Activated effector memory CD4-positive, alpha-beta T cell treated with anti-CD3 and anti-CD28 coated beads, Interleukin-2, amount 50 U/mL, for 16 hours (primary cell): ENCODE data around the gene TERB2.
"Not testable (repeated sequence)": the region's sequence is repeated elsewhere in the genome, so short reads cannot be mapped to it uniquely, and the experiment has no call there.

ENCODE experiments used
- DNase-seq: peaks from one replicate; pipeline ENCODE4 v3.0.0-alpha.2; 2020

The TERB2 gene

GRCh38 chr15:44956388-44956787 lies at the start of gene TERB2:
TSS of gene TERB2 (plus strand) at chr15:44956687. CDS start at chr15:44956719, 32 bp downstream.
- no peak for DNase-seq

GRCh38 chr15:44909423-44909822 lies 47.1 kb upstream of the TERB2 start:
- DNase-seq: no peak

GRCh38 chr15:44910981-44911625 lies 45.4 kb upstream of the TERB2 start:
- no peak for DNase-seq

- DNase-seq: not testable (repeated sequence)
Measured at GRCh38 chr15:44912186-44912585, 44.3 kb upstream of the TERB2 start.

GRCh38 chr15:44912974-44913448 lies 43.5 kb upstream of the TERB2 start:
- not testable (repeated sequence) for DNase-seq

- DNase-seq: no peak
Measured at GRCh38 chr15:44918136-44918535, 38.4 kb upstream of the TERB2 start.

GRCh38 chr15:44928658-44929057 lies 27.8 kb upstream of the TERB2 start:
- not testable (repeated sequence) for DNase-seq

- DNase-seq: not testable (repeated sequence)
Measured at GRCh38 chr15:44930283-44930682, 26.2 kb upstream of the TERB2 start.

GRCh38 chr15:44958302-44958701 lies 1.8 kb downstream of the TERB2 start:
- not testable (repeated sequence) for DNase-seq

GRCh38 chr15:44968475-44968874 lies 12.0 kb downstream of the TERB2 start:
- no peak for DNase-seq

GRCh38 chr15:44971036-44971435 lies 14.5 kb downstream of the TERB2 start:
- DNase-seq: no peak

GRCh38 chr15:44976183-44976582 lies 19.7 kb downstream of the TERB2 start:
- DNase-seq: not testable (repeated sequence)

GRCh38 chr15:44977781-44978180 lies 21.3 kb downstream of the TERB2 start:
- not testable (repeated sequence) for DNase-seq

GRCh38 chr15:44979617-44980339 lies 23.3 kb downstream of the TERB2 start:
- not testable (repeated sequence) for DNase-seq

GRCh38 chr15:44984144-44984543 lies 27.7 kb downstream of the TERB2 start:
- not testable (repeated sequence) for DNase-seq

- DNase-seq: not testable (repeated sequence)
Measured at GRCh38 chr15:44986346-44987055, 30.0 kb downstream of the TERB2 start.

- DNase-seq: not testable (repeated sequence)
Measured at GRCh38 chr15:44987711-44988110, 31.2 kb downstream of the TERB2 start.

- DNase-seq: not testable (repeated sequence)
Measured at GRCh38 chr15:44988184-44988869, 31.8 kb downstream of the TERB2 start.

- DNase-seq: not testable (repeated sequence)
Measured at GRCh38 chr15:44988870-44989219, 32.4 kb downstream of the TERB2 start.

GRCh38 chr15:44997632-44998031 lies 41.1 kb downstream of the TERB2 start:
- not testable (repeated sequence) for DNase-seq

- no peak for DNase-seq
Measured at GRCh38 chr15:44999105-44999504, 42.6 kb downstream of the TERB2 start.

- DNase-seq: not testable (repeated sequence)
Measured at GRCh38 chr15:45001180-45001579, 44.7 kb downstream of the TERB2 start.
